GM11168 (cell line): Measurements from ENCODE around the gene LILRB2.
"Not testable (repeated sequence)": the region's sequence is repeated elsewhere in the genome, so short reads cannot be mapped to it uniquely, and the experiment has no call there.

Source experiments
- in situ Hi-C: fragments of 300-500 bp; cut with MboI; formaldehyde crosslinking; loops from one replicate; pipeline ENCODE4 v1.12.0; 2022; ENCODE audit warnings: low sequenced_read_pairs; ENCODE audit not compliant: unreplicated experiment

The LILRB2 gene

GRCh38 chr19:54307389-54308020 lies 26.6 kb upstream of the LILRB2 start:
- in situ Hi-C loops, result no loop called here

DNA sequence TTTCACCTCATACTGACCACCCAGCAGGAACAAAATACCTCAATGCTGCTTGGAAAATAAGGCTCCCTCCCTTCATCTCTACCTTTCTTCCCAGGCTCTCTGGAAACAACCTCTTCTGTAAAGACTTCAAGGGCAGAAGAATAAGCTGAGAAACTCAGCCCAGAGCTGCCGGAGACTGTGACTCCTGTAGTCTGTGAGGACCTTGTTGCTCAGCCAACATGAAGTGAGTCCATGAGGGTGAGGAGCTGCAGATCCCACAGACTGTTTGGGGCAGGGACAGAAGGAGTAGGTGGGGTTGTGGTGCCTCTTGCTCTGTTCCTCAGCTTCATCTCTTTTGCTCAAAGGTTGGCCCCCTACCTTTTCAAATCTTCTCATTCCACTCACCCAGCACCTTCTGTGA lies 24.2 kb upstream of the LILRB2 start:
- in situ Hi-C loops, result no loop called here

GRCh38 chr19:54302257-54302656 lies 21.3 kb upstream of the LILRB2 start:
- in situ Hi-C loops, result no loop called here

DNA sequence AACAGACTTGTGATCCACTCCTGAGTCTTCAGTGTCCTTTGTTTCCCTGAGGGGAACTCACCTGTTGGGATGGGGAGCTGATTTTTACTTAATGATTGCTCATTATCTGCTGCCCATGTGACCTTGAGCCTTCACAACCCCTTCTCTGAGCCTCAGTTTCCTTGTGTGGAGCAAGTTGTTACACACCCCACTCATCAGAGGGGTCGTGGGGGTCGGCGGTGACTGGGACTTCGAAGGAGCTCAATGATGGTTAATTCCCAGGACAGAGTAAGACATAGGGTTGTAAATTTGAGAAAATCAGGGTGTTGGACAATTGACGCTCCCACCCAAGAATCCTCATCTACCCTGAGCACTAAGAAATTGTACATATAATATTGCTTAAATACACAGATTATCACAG lies 18.6 kb upstream of the LILRB2 start:
- in situ Hi-C loops, result no loop called here

DNA sequence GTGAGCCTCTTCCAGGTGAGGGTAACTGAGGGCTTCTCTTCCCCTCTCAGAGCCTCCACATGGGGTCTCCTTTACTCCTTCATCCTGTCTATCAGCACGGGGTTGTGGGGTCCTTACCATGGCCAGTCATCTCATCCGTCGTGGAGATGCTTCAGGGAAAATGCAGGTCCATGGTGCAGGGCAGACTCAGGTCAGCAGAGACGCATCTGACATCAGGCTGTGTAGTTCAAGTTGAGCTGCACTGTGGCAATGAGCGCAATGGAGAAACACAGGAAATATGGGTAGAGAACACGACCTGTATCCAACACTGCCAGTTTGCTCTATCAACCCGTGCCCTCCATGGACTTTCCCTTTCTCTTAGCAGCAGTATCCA lies 18.2 kb upstream of the LILRB2 start:
- in situ Hi-C loops, result no loop called here

DNA sequence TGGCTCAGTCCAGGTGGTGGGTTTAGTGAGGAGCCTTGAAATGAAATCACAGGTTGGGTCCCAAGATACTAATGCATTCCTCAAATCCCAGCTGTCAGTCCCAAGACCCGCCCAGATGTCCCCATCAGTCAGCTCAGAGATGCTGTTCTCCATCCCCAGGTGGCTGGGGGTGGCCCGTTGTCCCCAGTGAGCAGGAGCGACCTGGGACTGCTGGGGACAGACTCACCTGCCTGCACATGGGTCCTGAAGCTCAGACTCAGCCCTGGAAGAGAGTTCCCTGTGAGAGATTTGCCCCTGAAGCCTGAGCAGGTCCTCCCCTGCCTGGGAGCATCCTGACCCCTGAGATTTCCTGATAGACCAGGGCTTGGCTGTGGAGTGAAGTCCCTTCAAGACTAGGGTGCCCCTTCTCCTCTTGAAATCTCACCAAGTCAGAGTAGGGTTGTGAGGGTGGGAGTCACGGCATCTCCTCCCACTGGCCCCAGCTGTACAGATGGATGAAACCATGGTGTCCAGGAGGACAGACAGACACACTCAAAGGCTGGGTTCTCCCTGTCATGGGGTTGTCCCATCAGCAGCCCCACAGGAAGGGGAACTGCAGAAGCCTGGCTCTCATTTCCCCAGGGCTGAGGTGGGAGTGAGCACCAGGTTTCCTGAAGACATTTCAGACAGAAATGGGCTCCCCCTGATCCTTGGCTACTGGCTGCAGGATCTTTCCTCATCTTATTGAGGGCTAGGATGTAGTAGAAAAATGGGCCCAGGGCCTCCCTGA lies 17.6 kb upstream of the LILRB2 start:
- in situ Hi-C loops, result no loop called here

DNA sequence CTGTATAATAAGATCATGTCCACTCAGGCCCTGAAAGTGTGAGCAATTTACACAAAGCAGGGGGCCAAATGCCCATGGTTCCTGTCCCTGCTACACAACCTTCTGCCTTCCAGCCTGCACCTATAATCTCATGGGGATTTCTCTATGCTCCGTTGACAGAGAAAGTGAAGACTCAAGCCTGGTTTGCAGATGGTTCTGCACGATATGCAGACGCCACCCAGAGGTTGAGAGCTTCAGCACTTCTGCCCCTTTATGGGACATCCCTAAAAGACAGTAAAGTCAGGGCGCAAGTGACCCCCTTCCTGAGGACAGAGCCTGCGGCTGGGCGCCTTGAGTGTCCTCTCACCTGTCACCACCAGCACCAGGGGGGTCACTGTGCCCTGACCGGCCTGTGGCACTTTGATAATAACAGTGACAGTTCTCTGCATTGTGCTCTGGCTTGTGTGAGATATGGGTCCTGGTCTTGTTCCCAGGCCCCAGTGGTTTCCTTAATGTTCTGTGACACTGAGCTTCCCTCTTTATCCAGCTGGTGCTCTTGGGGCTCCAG lies 16.9 kb upstream of the LILRB2 start:
- in situ Hi-C loops, result no loop called here

- in situ Hi-C loops, result no loop called here
Measured at GRCh38 chr19:54294539-54294938, 13.6 kb upstream of the LILRB2 start.

GRCh38 chr19:54289160-54289559 lies 8.2 kb upstream of the LILRB2 start:
- in situ Hi-C loops, result not testable (repeated sequence)

DNA sequence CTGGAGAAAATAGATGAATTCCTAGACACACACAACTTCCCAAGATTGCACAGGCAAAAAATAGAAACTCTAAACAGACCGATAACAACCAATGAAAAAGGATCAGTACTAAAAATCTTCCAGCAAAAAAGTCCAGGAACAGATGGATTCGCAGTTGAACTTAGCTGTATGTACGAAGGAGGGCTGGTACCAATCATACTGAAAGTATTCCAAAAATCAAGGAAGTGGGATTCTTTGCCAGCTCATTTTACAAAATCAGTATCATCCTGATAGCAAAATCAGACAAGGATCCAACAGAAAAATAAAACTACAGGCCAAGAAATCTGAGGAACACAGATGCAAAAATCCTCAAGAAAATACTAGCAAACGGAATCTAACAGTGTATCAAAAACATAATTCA lies 6.5 kb upstream of the LILRB2 start:
- in situ Hi-C loops, result no loop called here

GRCh38 chr19:54286283-54286682 lies 5.4 kb upstream of the LILRB2 start:
- in situ Hi-C loops, result not testable (repeated sequence)

DNA sequence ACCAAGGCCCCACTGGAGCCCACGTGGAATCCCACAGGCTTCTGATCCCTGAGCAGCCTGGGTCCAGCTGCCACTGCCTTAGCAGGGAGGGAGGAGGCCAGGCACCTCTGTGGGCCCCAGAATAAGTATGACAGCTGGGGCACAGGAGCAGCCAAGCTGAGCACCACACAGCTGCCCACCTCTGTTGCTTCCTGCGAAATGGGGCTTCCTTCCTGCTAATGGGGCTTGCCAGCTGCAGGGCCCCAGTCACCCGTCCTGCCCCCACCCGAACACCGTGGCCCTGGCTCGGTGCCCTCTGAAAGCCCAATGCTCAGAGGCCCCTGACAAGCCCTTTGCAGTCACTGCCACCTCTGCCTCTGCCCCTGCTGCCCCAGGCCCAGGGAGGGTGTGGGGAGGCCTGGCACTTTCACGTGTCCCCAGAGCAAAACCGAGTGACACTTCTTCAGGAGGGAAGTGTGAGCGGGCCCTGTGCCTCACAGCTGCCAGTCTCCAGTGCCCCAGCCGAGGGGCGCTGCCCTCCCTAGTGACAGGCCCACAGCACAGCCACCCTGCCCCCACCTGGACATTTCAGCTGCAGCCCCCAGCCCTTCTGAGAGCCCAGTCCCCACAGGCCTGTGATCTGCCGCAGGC lies 4.6 kb upstream of the LILRB2 start:
- in situ Hi-C loops, result not testable (repeated sequence)

- in situ Hi-C loops, result no loop called here
Measured at GRCh38 chr19:54282686-54283470, 2.0 kb upstream of the LILRB2 start.

DNA sequence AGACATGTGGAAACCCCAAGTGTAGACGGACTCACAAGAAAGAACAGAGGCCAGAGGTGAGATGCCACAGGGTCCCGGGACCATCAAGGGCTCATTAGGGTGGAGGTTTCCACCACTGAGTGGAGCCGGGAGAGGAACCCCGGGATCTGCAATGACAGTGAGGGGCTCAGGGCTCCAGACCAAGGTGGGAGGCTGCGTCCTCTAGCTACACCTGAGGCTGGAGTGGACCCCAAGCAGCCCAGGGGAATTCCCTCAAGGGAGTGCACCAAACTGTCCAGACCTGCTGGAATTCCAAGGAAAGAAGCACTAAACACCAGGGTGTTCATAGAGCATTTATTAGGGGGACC lies 792 bp upstream of the LILRB2 start:
- in situ Hi-C loops, result not testable (repeated sequence)

DNA sequence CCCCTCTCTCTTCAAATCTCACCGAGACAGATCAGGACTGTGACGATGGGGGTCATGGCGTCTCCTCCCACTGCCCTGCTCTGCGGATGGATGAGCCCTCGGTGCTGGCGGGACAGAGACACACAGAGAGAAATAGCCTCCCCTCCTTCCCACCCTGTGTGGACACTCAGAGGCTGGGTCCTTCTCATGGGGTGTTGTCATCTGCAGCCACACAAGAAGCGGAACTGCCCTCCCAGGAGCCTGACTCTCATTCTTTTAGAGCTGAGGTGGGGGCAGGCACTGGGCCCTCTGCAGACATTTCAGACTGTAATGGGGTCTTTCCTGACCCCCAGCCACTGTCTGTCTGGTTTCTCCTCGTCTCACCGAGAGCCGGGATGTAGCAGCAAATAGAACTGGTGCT lies 469 bp downstream of the LILRB2 start:
- in situ Hi-C loops, result not testable (repeated sequence)

GRCh38 chr19:54280025-54280424 lies 885 bp downstream of the LILRB2 start:
- in situ Hi-C loops, result not testable (repeated sequence)

- in situ Hi-C loops, result loop anchor here (5.0 kb wide), 1 partner anchor 353 kb away; the partner anchor contains the start of gene LILRB1
Measured at GRCh38 chr19:54279406-54279962, 1.4 kb downstream of the LILRB2 start.

DNA sequence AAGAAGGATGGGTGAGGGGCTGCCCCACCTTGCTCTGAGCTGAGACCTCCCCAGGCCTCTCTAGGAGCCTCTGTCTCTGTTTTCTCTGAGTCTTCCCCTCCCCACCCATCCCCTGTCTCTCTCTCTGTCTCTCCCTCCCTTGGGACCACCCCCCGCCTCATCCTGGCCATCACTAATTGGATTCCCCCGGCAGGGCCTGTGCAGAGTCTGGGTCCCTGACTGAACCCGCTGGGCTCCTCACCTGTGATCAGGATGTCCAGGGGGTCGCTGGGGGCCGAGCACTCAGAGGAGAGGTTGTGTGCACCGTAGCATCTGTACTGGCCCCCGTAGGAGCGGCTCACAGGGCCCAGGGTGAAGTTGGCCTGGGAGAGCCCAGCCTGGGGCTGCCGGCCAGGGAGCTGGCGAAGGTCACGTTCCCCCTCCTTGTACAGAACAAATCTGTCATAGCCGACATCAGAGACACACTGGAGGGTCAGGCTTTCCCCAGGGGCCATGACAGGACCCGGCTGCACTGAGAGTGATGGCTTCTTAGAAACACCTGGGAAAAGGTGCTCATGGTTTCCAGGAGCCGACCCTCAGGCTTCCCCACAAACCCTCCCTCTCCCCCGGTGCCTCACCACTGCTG lies 2.2 kb downstream of the LILRB2 start:
- in situ Hi-C loops, result loop anchor here (5.0 kb wide), 1 partner anchor 354 kb away; the partner anchor contains the start of gene LILRB1

DNA sequence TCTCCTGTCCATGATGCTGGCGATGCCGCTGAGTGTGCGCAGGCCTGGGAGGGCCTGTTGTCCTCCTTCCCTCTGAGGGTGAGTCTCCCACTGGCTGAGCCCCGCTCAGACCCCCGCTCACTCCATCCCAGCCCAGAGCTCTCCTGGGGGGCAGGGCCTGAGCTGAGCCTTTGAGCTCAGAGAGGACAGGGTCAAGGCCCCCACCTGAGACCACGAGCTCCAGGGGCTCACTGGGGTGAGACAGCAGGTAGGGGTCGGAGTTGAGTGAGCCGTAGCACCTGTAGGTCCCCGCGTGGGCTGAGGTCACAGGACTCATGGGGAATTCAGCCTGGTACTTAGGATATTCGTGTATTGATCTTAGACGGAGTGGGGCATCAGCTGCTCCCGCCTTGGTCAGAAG lies 2.9 kb downstream of the LILRB2 start:
- in situ Hi-C loops, result loop anchor here (5.0 kb wide), 1 partner anchor 354 kb away; the partner anchor contains the start of gene LILRB1
